ENCODE results near the gene SLCO3A1. TPM values are rescaled to one million over a fixed set of nuclear protein-coding genes. Genes with fewer than 3 reads are reported as not detected.

Gene SLCO3A1
- total and polyA plus RNA-seq, 2 of the 8 experiments (the other 6 are each of a cell fraction or from before 2014, with no cell fraction given) = 15.1 to 20.4 TPM

DNA sequence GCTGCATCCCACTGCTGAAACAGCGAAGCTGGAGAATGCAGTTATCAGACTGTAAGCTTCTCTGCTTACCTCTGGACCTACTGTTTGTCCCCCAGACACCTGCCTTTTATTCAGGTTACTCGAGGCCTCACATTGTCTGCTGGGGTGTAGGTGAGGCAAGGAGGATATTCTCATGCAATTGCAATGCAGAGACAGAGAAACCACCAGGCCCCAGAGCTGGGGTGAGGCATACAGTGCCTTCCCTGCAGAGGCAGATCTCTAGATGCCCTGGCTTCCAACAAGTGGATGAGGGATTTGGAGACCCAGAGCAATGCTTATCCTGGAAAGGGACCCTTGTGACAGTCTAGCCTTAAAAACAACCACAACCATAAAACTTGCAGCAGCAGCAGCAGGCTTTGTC lies 276.7 kb downstream of the SLCO3A1 start:
- Histone ChIP-seq H3K23ac (ENCODE audit: insufficient read length) (no peak overlapping the region), H3K18ac (ENCODE audit: extremely low read depth, low read length) (no peak overlapping the region), H3K79me2 (ENCODE audit: control insufficient read depth in 1 of 2, insufficient read depth in 2 of 2, low read length in 2 of 2) (no peaks in the 10 kb centered on the region), H4K8ac (ENCODE audit: extremely low read depth, insufficient read depth, low read length) (no peak overlapping the region), H2BK12ac (ENCODE audit: low read depth, low read length) (0 out of 2 replicates have a peak overlapping the region, but pooled peaks have one; percentile 46), H2BK120ac (replicated peaks; ENCODE audit: low read depth, low read length) (no peak overlapping the region), H4K91ac (replicated peaks; ENCODE audit: insufficient read length, low read length) (no peak overlapping the region), H3K36me3 (ENCODE audit: control insufficient read depth in 2 of 4, insufficient read depth in 4 of 4, low read length in 3 of 4) (no peaks in the 10 kb centered on the region), H2AK5ac (ENCODE audit: low read depth, low read length) (no peak overlapping the region), H3K4me3 (ENCODE audit: extremely low read depth in 1 of 4, insufficient read depth in 2 of 4, low read depth in 3 of 4, low read length in 4 of 4) (no peak overlapping the region), H2BK15ac (ENCODE audit: low read length) (no peak overlapping the region), H3K14ac (ENCODE audit: insufficient read length) (no peak overlapping the region), H3K4ac (replicated peaks; ENCODE audit: insufficient read length, low read depth, low read length) (no peak overlapping the region), H3K79me1 (ENCODE audit: low read depth, low read length) (no peaks in the 10 kb centered on the region), H2BK20ac (ENCODE audit: low read length) (no peak overlapping the region), H3K27ac (ENCODE audit: low read depth, low read length) (no peak overlapping the region; the same call in 1 of the 2 replicates), H3K9me3 (ENCODE audit: insufficient read depth in 2 of 2, low read depth in 1 of 2, low read length in 1 of 2) (no peaks in the 10 kb centered on the region), H4K5ac (ENCODE audit: insufficient read length, low read depth, low read length) (no peak overlapping the region), H4K20me1 (replicated peaks in 1 of 2; ENCODE audit: control insufficient read depth in 1 of 2, insufficient read depth in 2 of 2, low read length in 2 of 2) (no peaks in the 10 kb centered on the region), H3K4me2 (ENCODE audit: insufficient read depth in 1 of 2, low read depth in 2 of 2, low read length in 2 of 2) (peak overlapping the region in 1 of 2 experiments; percentile 16; a peak in 2 of 4 replicates), H3K9ac (replicated peaks in 1 of 4; ENCODE audit: extremely low read depth in 1 of 4, low read depth in 3 of 4, low read length in 3 of 4) (no peak overlapping the region), H3K27me3 (replicated peaks in 1 of 4; ENCODE audit: control insufficient read depth in 3 of 4, extremely low read depth in 1 of 4, insufficient read depth in 3 of 4, low read length in 3 of 4) (no peaks in the 10 kb centered on the region), H3K23me2 (ENCODE audit: low read depth, low read length) (no peaks in the 10 kb centered on the region), H2BK5ac (ENCODE audit: low read depth, low read length) (0 out of 2 replicates have a peak overlapping the region, but pooled peaks have one; percentile 19), H2AFZ (ENCODE audit: low read length) (no peak overlapping the region), H3K56ac (replicated peaks; ENCODE audit: insufficient read length, low read depth, low read length) (no peak overlapping the region), H3K4me1 (replicated peaks in 1 of 4; ENCODE audit: control insufficient read depth in 3 of 4, insufficient read depth in 4 of 4, low read length in 3 of 4) (peaks cover 0 to 6% (median 1%) of the 10 kb centered on the region in 4 experiments; a peak in 2 of 7 replicates)
- no peak for TF ChIP-seq RFX5 (IDR thresholded peaks at IDR 0.05; ENCODE audit: borderline replicate concordance, low read depth, low read length)
- 0 out of 4 replicates have a peak, but pooled peaks of 1 of the 2 experiments have one; percentile 3 for TF ChIP-seq RAD21 (IDR thresholded peaks at IDR 0.05 in 1 of 2, conservative IDR thresholded peaks at IDR 0.05 in 1 of 2; ENCODE audit: low read depth in 2 of 2, low read length in 2 of 2)
- 65% methylated on average over 2 of the region's 2 CpGs; no CpG with 5 or more reads in 1 of the 2 experiments for WGBS, 2 experiments (ENCODE audit: extremely low coverage in 1 of 2, insufficient coverage in 1 of 2, insufficient read length in 1 of 2, insufficient replicate concordance in 2 of 2, low coverage in 1 of 2, low lambda C conversion rate in 2 of 2, missing lambda C conversion rate in 1 of 2)
- no peak for DNase-seq (ENCODE audit: low read depth in 1 of 2, low spot score in 2 of 2)
- no peak for FAIRE-seq
- POLR2A ChIA-PET (ENCODE audit: partially characterized antibody) = no interaction called here
- CTCF ChIA-PET (ENCODE audit: partially characterized antibody) = interaction anchor here (1.3 kb wide), 1 partner anchor 18 kb away, joined by 3 read pairs; no protein-coding TSS in a partner anchor
